HFF-Myc (cell line): ENCODE data around the gene USP40.

Experiments used
- DNase-seq: peaks from one replicate; pipeline ENCODE4 v3.0.0-alpha.2; 2011; ENCODE audit warnings: low read depth; ENCODE audit errors: extremely low read depth
- H3K4me3 ChIP-seq: replicated peaks from 2 replicates; pipeline ENCODE4 v1.5.1; 2011; ENCODE audit warnings: low read depth, mild to moderate bottlenecking, control low read depth, low read length
- CTCF ChIP-seq: IDR thresholded peaks from 2 replicates; pipeline ENCODE4 v1.5.1; 2012; ENCODE audit warnings: mild to moderate bottlenecking, low read depth, low read length, control low read depth; ENCODE audit errors: missing control alignments

USP40 gene

GRCh38 chr2:233429175-233429897 is 137.2 kb downstream of the USP40 start:
- TF ChIP-seq CTCF: no peak
- H3K4me3 ChIP-seq: no peak overlapping the region
- no peak for DNase-seq

GRCh38 chr2:233428438-233428837 is 138.1 kb downstream of the USP40 start:
- TF ChIP-seq CTCF: no peak
- DNase-seq: no peak
- no peak overlapping the region for H3K4me3 ChIP-seq

GRCh38 chr2:233428008-233428407 is 138.6 kb downstream of the USP40 start:
- TF ChIP-seq CTCF: no peak
- no peak overlapping the region for H3K4me3 ChIP-seq
- DNase-seq: no peak

GRCh38 chr2:233426619-233427342 is 139.8 kb downstream of the USP40 start:
- DNase-seq: peak; percentile 71
- no peak overlapping the region for H3K4me3 ChIP-seq
- TF ChIP-seq CTCF: no peak
